GM18508 (cell line): Measurements from ENCODE around the gene CDRT15.
"Not testable (repeated sequence)": the region's sequence is repeated elsewhere in the genome, so short reads cannot be mapped to it uniquely, and the experiment has no call there.

Source experiments
- ATAC-seq: cut with Tn5 transposase; IDR thresholded peaks from one replicate; pipeline ENCODE4 v1.9.1; 2021; ENCODE audit warnings: moderate number of reproducible peaks; ENCODE audit not compliant: insufficient read depth, unreplicated experiment

The CDRT15 gene

GRCh38 chr17:14191469-14191868 lies 45.2 kb downstream of the CDRT15 start:
- not testable (repeated sequence) for ATAC-seq

GRCh38 chr17:14190774-14191173 lies 45.9 kb downstream of the CDRT15 start:
- ATAC-seq, result not testable (repeated sequence)

- not testable (repeated sequence) for ATAC-seq
Observed at GRCh38 chr17:14186443-14186842, 50.2 kb downstream of the CDRT15 start.
